Naive thymus-derived CD8-positive, alpha-beta T cell (primary cell): Measurements from ENCODE around the gene NHSL1. TPM values are rescaled to one million over a fixed set of nuclear protein-coding genes. Genes with fewer than 3 reads are reported as not detected.

Source experiments
- ATAC-seq, 2 donors: fragments of 150-1000 bp; cut with Tn5 transposase in 1 of 2; sonication (Bioruptor Pico), chemical (Tn5 transposase) in 1 of 2; 1 replicate in 1 of 2; 2 replicates in 1 of 2; pipeline ENCODE4 v1.10.0; 2021; ENCODE audit warnings: mild to moderate bottlenecking in 2 of 2, moderate library complexity in 2 of 2
- POLR2A ChIA-PET: fragments of 350-600 bp; sonication (Branson Sonifier 250); formaldehyde crosslinking; loops from one replicate; lab custom pipeline; 2021; ENCODE audit warnings: antibody characterized with exemption; lab: Charles Lee
- DNase-seq, 10 donors: peaks; one replicate each; pipeline versions ENCODE4 v3.0.0 to v3.0.0-alpha.2; 2020 to 2022
- H3K27ac Mint-ChIP-seq, 10 donors: one replicate each; pipeline ENCODE4 v1.8.0; 2020 to 2022; ENCODE audit warnings: mild to moderate bottlenecking in 10 of 10, mixed read lengths in 10 of 10, moderate library complexity in 4 of 10, inconsistent platforms in 1 of 10
- H3K27me3 Mint-ChIP-seq, 5 donors: one replicate each; pipeline ENCODE4 v1.8.0; 2021 to 2022; ENCODE audit warnings: mixed read lengths in 5 of 5
- H3K36me3 Mint-ChIP-seq, 3 donors: one replicate each; pipeline ENCODE4 v1.8.0; 2020 to 2022; ENCODE audit warnings: mixed read lengths in 3 of 3, mild to moderate bottlenecking in 2 of 3, inconsistent platforms in 1 of 3
- H3K4me1 Mint-ChIP-seq, 4 donors: one replicate each; pipeline ENCODE4 v1.8.0; 2021 to 2022; ENCODE audit warnings: mixed read lengths in 4 of 4
- H3K4me3 Mint-ChIP-seq, 10 donors: one replicate each; pipeline ENCODE4 v1.8.0; 2020 to 2022; ENCODE audit warnings: mild to moderate bottlenecking in 10 of 10, mixed read lengths in 10 of 10, moderate library complexity in 6 of 10, inconsistent platforms in 1 of 10
- H3K9me3 Mint-ChIP-seq, 9 donors: one replicate each; pipeline ENCODE4 v1.8.0; 2020 to 2022; ENCODE audit warnings: mixed read lengths in 9 of 9, mild to moderate bottlenecking in 3 of 9, inconsistent platforms in 1 of 9, moderate library complexity in 1 of 9
- microRNA-seq: library from miRNA; unstranded; fragments of <30 nt; microRNA quantifications from one replicate; pipeline ENCODE4 v1.2.0, GENCODE V29; 2022; ENCODE audit warnings: borderline microRNAs expressed
- polyA plus RNA-seq, 3 donors: library from polyadenylated mRNA; unstranded; fragments of 300-500 nt; fragmentation: Illumina TruSeq; gene quantifications; one replicate each; pipeline ENCODE4 v1.2.3, GENCODE V29; 2021
- total RNA-seq, 8 experiments: library from RNA in 2 of 8; stranded (reverse) in 2 of 8; gene quantifications; one replicate each; pipeline ENCODE4 v1.2.3 and lab custom pipeline; 2021 to 2026

Gene NHSL1
- total and polyA plus RNA-seq, 5 experiments from 2014 or later: 0.05 to 0.08 TPM; not detected in 3

- DNase-seq: no peak
- Mint-ChIP-seq H3K4me3 (no peak overlapping the region), H3K27ac (no peak overlapping the region), H3K9me3 (no peaks in the 10 kb centered on the region), H3K4me1 (peaks cover 0 to 2% (median 0%) of the 10 kb centered on the region in 4 donors), H3K27me3 (peaks cover 0 to 9% (median 0%) of the 10 kb centered on the region in 5 donors), H3K36me3 (no peaks in the 10 kb centered on the region)
- POLR2A ChIA-PET: no interaction called here
- no peak for ATAC-seq
Observed at GRCh38 chr6:138374815-138375214, 124.5 kb downstream of the NHSL1 start.

GRCh38 chr6:138374230-138374629 lies 125.1 kb downstream of the NHSL1 start:
- Mint-ChIP-seq H3K9me3 (no peaks in the 10 kb centered on the region), H3K36me3 (no peaks in the 10 kb centered on the region), H3K27ac (no peak overlapping the region), H3K4me3 (no peak overlapping the region), H3K4me1 (peaks cover 0 to 2% (median 0%) of the 10 kb centered on the region in 4 donors), H3K27me3 (peaks cover 0 to 9% (median 0%) of the 10 kb centered on the region in 5 donors)
- POLR2A ChIA-PET: interaction anchor here (0.5 kb wide), 1 partner anchor 70 kb away, joined by 3 read pairs; no protein-coding TSS in a partner anchor
- ATAC-seq (no peak), DNase-seq (no peak)

- H3K4me1 Mint-ChIP-seq: peaks cover 0 to 2% (median 0%) of the 10 kb centered on the region in 4 donors
- POLR2A ChIA-PET: no interaction called here
- H3K27me3 Mint-ChIP-seq: peaks cover 0 to 11% (median 2%) of the 10 kb centered on the region in 5 donors
- peaks cover 0 to 1% (median 0%) of the 10 kb centered on the region in 9 donors for H3K9me3 Mint-ChIP-seq
- DNase-seq: peak in 3 of 10 donors; percentile 2 to 19 (median 18)
- no peaks in the 10 kb centered on the region for H3K36me3 Mint-ChIP-seq
- no peak overlapping the region for H3K4me3 Mint-ChIP-seq
- peak in 1 of 2 donors; percentile 57 for ATAC-seq
- no peak overlapping the region for H3K27ac Mint-ChIP-seq
Observed at GRCh38 chr6:138372711-138373463, 126.4 kb downstream of the NHSL1 start.

Small RNA genes within 50 kb of the gene (microRNA-seq; reads per million reads assigned to microRNA genes)
- gene MIR3145: not detected

Other genes with a start within 250 kb of the NHSL1 start
- not detected for gene SMIM28, start 121.6 kb downstream of the NHSL1 start, total RNA-seq
- gene SMIM28, start 121.6 kb downstream of the NHSL1 start, polyA plus RNA-seq: not detected
- gene HEBP2, start 95.3 kb downstream of the NHSL1 start, total RNA-seq: 10 to 100 TPM; 49.3 to 50.2 TPM
- 10 to 100 TPM; 26.2 to 30.9 (median 30.5) TPM for gene HEBP2, start 95.3 kb downstream of the NHSL1 start, polyA plus RNA-seq